ENCODE measurements around the gene OLFM4.

DNA sequence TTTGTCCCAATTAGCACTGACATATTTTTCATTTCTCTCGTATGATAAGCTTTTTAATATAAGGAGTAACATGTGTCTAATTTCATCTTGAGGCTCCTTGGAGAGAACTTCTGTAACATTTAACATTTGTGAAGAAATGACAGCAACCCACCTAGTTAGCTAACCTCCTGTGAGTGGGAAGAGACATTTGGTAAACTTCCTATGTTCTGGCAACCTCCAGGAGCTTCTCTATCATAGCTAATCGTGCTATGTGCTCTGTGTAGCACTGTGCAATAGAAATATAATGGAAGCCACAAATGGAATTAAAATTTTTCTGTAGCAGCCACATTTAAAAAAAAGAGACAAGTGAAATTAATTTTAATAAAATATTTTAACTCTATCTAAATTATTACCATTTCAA, 5.4 kb upstream of the OLFM4 start:
- TF ChIP-seq ZNF302 (CRISPR knock-in tag; IDR thresholded peaks at IDR 0.05) (no peak), POLR2A (IDR thresholded peaks at IDR 0.05; ENCODE audit: low read length) (no peak), MYC (IDR thresholded peaks at IDR 0.05; ENCODE audit: borderline replicate concordance, low read length) (no peak)
